ENCODE measurements around the gene TMEM144. TPM values are rescaled to one million over a fixed set of nuclear protein-coding genes. Genes with fewer than 3 reads are reported as not detected.

The TMEM144 gene
- total and polyA plus RNA-seq, 9 donors = 5.4 to 14.9 (median 8.4) TPM

- peaks cover 0 to 4% of the 10 kb centered on the region in 2 donors for H3K9me3 ChIP-seq
- H3K27ac ChIP-seq = no peak overlapping the region
- H3K4me3 ChIP-seq = no peak overlapping the region
- TF ChIP-seq POLR2A (IDR thresholded peaks at IDR 0.05) (no peak), EP300 (IDR thresholded peaks at IDR 0.05) (no peak), CTCF (IDR thresholded peaks at IDR 0.05) (no peak)
- H3K4me1 ChIP-seq (ENCODE audit: insufficient read depth) = no peaks in the 10 kb centered on the region
- 90 to 96% (median 94%) methylated on average over 11 of the region's 11 CpGs for WGBS, 3 donors
- intact Hi-C loops (cut with DNase I) = no loop called here
- no peak for DNase-seq
- H3K36me3 ChIP-seq = no peaks in the 10 kb centered on the region
- no peaks in the 10 kb centered on the region for H3K27me3 ChIP-seq
These were observed 81.2 kb downstream of the TMEM144 start for GRCh38 chr4:158291334-158292055.

GRCh38 chr4:158292156-158292555 lies 81.9 kb downstream of the TMEM144 start:
- 88 to 91% (median 91%) methylated on average over 3 of the region's 3 CpGs for WGBS, 3 donors
- intact Hi-C loops (cut with DNase I) = no loop called here
- TF ChIP-seq POLR2A (IDR thresholded peaks at IDR 0.05) = no peak
- no peak for TF ChIP-seq CTCF (IDR thresholded peaks at IDR 0.05)
- TF ChIP-seq EP300 (IDR thresholded peaks at IDR 0.05) = no peak
- Histone ChIP-seq H3K9me3 (peaks cover 0 to 4% of the 10 kb centered on the region in 2 donors), H3K27me3 (no peaks in the 10 kb centered on the region), H3K4me1 (ENCODE audit: insufficient read depth) (no peaks in the 10 kb centered on the region), H3K4me3 (no peak overlapping the region), H3K27ac (no peak overlapping the region), H3K36me3 (no peaks in the 10 kb centered on the region)
- no peak for DNase-seq

GRCh38 chr4:158295053-158295452 lies 84.8 kb downstream of the TMEM144 start:
- Histone ChIP-seq H3K27me3 (no peaks in the 10 kb centered on the region), H3K4me3 (no peak overlapping the region), H3K9me3 (peaks cover 0 to 4% of the 10 kb centered on the region in 2 donors), H3K36me3 (no peaks in the 10 kb centered on the region), H3K4me1 (ENCODE audit: insufficient read depth) (peaks cover 3% of the 10 kb centered on the region), H3K27ac (no peak overlapping the region)
- 96 to 98% (median 97%) methylated on average over 2 of the region's 2 CpGs for WGBS, 3 donors
- intact Hi-C loops (cut with DNase I) = no loop called here
- no peak for TF ChIP-seq CTCF (IDR thresholded peaks at IDR 0.05)
- no peak for TF ChIP-seq POLR2A (IDR thresholded peaks at IDR 0.05)
- no peak for TF ChIP-seq EP300 (IDR thresholded peaks at IDR 0.05)
- DNase-seq = no peak

GRCh38 chr4:158297866-158298265 lies 87.6 kb downstream of the TMEM144 start:
- no peak overlapping the region for H3K27ac ChIP-seq
- intact Hi-C loops (cut with DNase I) = no loop called here
- no peak for DNase-seq
- no peaks in the 10 kb centered on the region for H3K27me3 ChIP-seq
- no peaks in the 10 kb centered on the region for H3K36me3 ChIP-seq
- no peak overlapping the region for H3K4me3 ChIP-seq
- TF ChIP-seq CTCF (IDR thresholded peaks at IDR 0.05) (no peak), POLR2A (IDR thresholded peaks at IDR 0.05) (no peak)
- WGBS, 3 donors = 63 to 68% (median 66%) methylated on average over 3 of the region's 3 CpGs
- peaks cover 0 to 4% of the 10 kb centered on the region in 2 donors for H3K9me3 ChIP-seq
- H3K4me1 ChIP-seq (ENCODE audit: insufficient read depth) = peaks cover 3% of the 10 kb centered on the region

Data from ovary (tissue), 9 donors.